SU-DHL-6 (cell line): ENCODE data around the gene ACBD4.

Source experiments
- H2AFZ ChIP-seq: fragments of 200-600 bp; sonication (generic); 2 replicates; pipeline ENCODE4 v1.6.1; 2014; ENCODE audit warnings: low read depth, mild to moderate bottlenecking, moderate library complexity, mixed read lengths, antibody characterized with exemption, low read length; ENCODE audit not compliant: severe bottlenecking
- H3F3A ChIP-seq: fragments of 200-600 bp; shearing (Covaris generic); 2 replicates; pipeline ENCODE4 v1.6.0; 2016; ENCODE audit warnings: antibody characterized with exemption, mild to moderate bottlenecking; ENCODE audit not compliant: insufficient read depth
- H3K27ac ChIP-seq: fragments of 200-600 bp; sonication (generic); 2 replicates; pipeline ENCODE4 v1.5.1; 2016; ENCODE audit warnings: low read depth, mild to moderate bottlenecking, low read length, moderate library complexity, mixed read lengths
- H3K27me3 ChIP-seq: fragments of 200-600 bp; sonication (generic), shearing (Covaris generic); 2 replicates; pipeline ENCODE4 v1.6.0; 2014; ENCODE audit warnings: mild to moderate bottlenecking, low read length
- H3K36me3 ChIP-seq: fragments of 200-600 bp; sonication (generic); 2 replicates; pipeline ENCODE4 v1.6.1; 2014; ENCODE audit warnings: mild to moderate bottlenecking, low read length, mixed read lengths
- H3K4me2 ChIP-seq: fragments of 300-600, 200-600 bp; shearing (Covaris generic), sonication (generic); 2 replicates; pipeline ENCODE4 v1.6.0; 2014; ENCODE audit warnings: low read length, low read depth, mild to moderate bottlenecking; ENCODE audit not compliant: poor library complexity, severe bottlenecking
- H3K4me3 ChIP-seq: fragments of 200-600 bp; sonication (generic); 2 replicates; pipeline ENCODE4 v1.5.1; 2014; ENCODE audit warnings: antibody characterized with exemption, low read length, mild to moderate bottlenecking, mixed read lengths; ENCODE audit not compliant: insufficient read depth, poor library complexity, severe bottlenecking
- H3K79me2 ChIP-seq: fragments of 200-600 bp; sonication (generic); 2 replicates; pipeline ENCODE4 v1.6.1; 2014; ENCODE audit warnings: mild to moderate bottlenecking, low read length, moderate library complexity; ENCODE audit not compliant: insufficient read depth
- H3K9ac ChIP-seq: fragments of 200-600 bp; sonication (generic); 2 replicates; pipeline ENCODE4 v1.7.0; 2014; ENCODE audit warnings: mild to moderate bottlenecking, low read length
- H3K9me2 ChIP-seq: fragments of 200-600 bp; sonication (generic); replicated peaks from 2 replicates; pipeline ENCODE4 v1.6.1; 2014; ENCODE audit warnings: low read length; ENCODE audit not compliant: insufficient read depth
- H3K9me3 ChIP-seq: fragments of 200-600 bp; sonication (generic); 2 replicates; pipeline ENCODE4 v1.6.1; 2014; ENCODE audit warnings: low read length, mixed read lengths; ENCODE audit not compliant: insufficient read depth
- H4K20me1 ChIP-seq: fragments of 200-600 bp; sonication (generic); 2 replicates; pipeline ENCODE4 v1.6.1; 2014; ENCODE audit warnings: low read depth, mild to moderate bottlenecking, antibody characterized with exemption, low read length, moderate library complexity, mixed read lengths
- CTCF ChIP-seq: fragments of 200-600 bp; sonication (generic); IDR thresholded peaks from one replicate; pipeline ENCODE4 v1.5.1; 2017; ENCODE audit warnings: antibody characterized with exemption, mild to moderate bottlenecking, low read length, moderate library complexity; ENCODE audit not compliant: insufficient read depth, poor library complexity, severe bottlenecking
- EZH2phosphoT487 ChIP-seq: fragments of 200-600 bp; sonication (generic), shearing (Covaris generic); conservative IDR thresholded peaks from 2 replicates; pipeline ENCODE4 v1.6.1; 2018; ENCODE audit warnings: mild to moderate bottlenecking, antibody characterized with exemption, low read length, moderate library complexity, mixed read lengths

The ACBD4 gene

GRCh38 chr17:45149037-45149668, 13.7 kb downstream of the ACBD4 start:
- peak overlapping the region; percentile 77 for H3K4me2 ChIP-seq
- H3K4me3 ChIP-seq: peak overlapping the region; percentile 70
- no peaks in the 10 kb centered on the region for H3K27me3 ChIP-seq
- H3K36me3 ChIP-seq: no peaks in the 10 kb centered on the region
- no peak overlapping the region for H2AFZ ChIP-seq
- H3K27ac ChIP-seq: peak overlapping the region; percentile 44
- peaks cover 10% of the 10 kb centered on the region; the same call in 1 of the 2 replicates for H4K20me1 ChIP-seq
- H3K9me3 ChIP-seq: no peaks in the 10 kb centered on the region
- H3F3A ChIP-seq: peaks cover 19% of the 10 kb centered on the region
- H3K9ac ChIP-seq: peak overlapping the region; percentile 58
- no peaks in the 10 kb centered on the region for H3K9me2 ChIP-seq
- TF ChIP-seq CTCF (peak; percentile 94), EZH2phosphoT487 (no peak)
- H3K79me2 ChIP-seq: no peaks in the 10 kb centered on the region

- Histone ChIP-seq H2AFZ (no peak overlapping the region), H3F3A (peaks cover 19% of the 10 kb centered on the region), H3K4me2 (peak overlapping the region; percentile 77), H3K4me3 (peak overlapping the region; percentile 70), H3K9ac (peak overlapping the region; percentile 58), H3K9me2 (no peaks in the 10 kb centered on the region), H3K9me3 (no peaks in the 10 kb centered on the region), H4K20me1 (peaks cover 10% of the 10 kb centered on the region; the same call in 1 of the 2 replicates), H3K79me2 (no peaks in the 10 kb centered on the region), H3K27me3 (no peaks in the 10 kb centered on the region), H3K27ac (no peak overlapping the region), H3K36me3 (no peaks in the 10 kb centered on the region)
- no peak for TF ChIP-seq EZH2phosphoT487
- no peak for TF ChIP-seq CTCF
Measured at GRCh38 chr17:45149669-45150664, 14.5 kb downstream of the ACBD4 start.

GRCh38 chr17:45150911-45151809, 15.7 kb downstream of the ACBD4 start:
- Histone ChIP-seq H3K79me2 (no peaks in the 10 kb centered on the region), H3K9me2 (no peaks in the 10 kb centered on the region), H3K9ac (0 out of 2 replicates have a peak overlapping the region, but pooled peaks have one; percentile 1), H3K27me3 (no peaks in the 10 kb centered on the region), H3K4me3 (peak overlapping the region; percentile 17), H3F3A (peaks cover 19% of the 10 kb centered on the region), H3K4me2 (peak overlapping the region; percentile 77), H3K9me3 (no peaks in the 10 kb centered on the region), H4K20me1 (peaks cover 10% of the 10 kb centered on the region; the same call in 1 of the 2 replicates), H2AFZ (no peak overlapping the region), H3K27ac (peak overlapping the region; percentile 11), H3K36me3 (no peaks in the 10 kb centered on the region)
- TF ChIP-seq EZH2phosphoT487 (no peak), CTCF (no peak)
